ENCODE data around the gene TLX3.
A peak's percentile ranks its signal among the peaks of the same experiment; 100 is the strongest.
"Not testable (repeated sequence)": the region's sequence is repeated elsewhere in the genome, so short reads cannot be mapped to it uniquely, and the experiment has no call there.

The TLX3 gene

GRCh38 chr5:171308453-171309275 lies at the start of gene TLX3:
Gene TLX3, plus strand, starts transcription at chr5:171309248. Its CDS starts 118 bp downstream, at chr5:171309366.
- DNase-seq, result peak; percentile 5

DNA sequence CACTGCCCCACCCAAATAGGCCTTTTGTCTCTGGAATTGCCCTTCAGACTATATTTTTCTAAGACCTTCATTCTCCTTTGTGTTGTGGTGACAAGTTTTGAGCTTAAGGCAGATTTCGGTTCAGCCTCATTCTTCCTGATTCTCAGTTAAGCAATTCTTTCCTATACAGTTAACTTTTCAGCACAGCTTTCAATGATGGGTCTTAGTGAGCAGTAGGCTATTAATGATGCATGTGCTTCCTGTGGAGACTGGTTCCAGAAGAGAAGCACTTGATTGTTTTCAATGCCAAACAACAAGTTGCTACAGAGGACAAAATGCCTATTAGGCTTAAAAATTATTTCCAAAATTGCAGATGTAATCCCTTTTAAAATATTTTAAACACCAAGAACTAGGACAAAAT lies 47.7 kb upstream of the TLX3 start:
- no peak for DNase-seq

GRCh38 chr5:171261904-171262303 lies 47.1 kb upstream of the TLX3 start:
- DNase-seq, result no peak

DNA sequence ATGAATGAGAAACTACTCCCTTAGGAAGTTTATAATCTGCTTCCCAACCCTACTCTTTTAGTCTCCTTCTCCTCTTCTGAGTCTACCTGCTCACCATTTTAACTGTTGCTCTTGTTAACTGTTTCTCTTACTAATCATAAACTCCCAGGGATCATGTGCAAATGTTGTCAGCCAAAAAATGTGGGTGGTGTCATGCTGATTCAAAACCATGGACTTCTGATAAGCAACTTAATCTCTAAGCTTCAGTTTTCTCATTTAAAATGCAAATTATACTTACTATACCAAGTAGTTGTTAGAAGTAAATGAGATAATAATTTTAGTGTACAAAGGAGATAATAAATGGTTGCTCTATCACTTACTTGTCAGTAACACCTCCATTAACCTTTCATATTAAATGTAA lies 45.9 kb upstream of the TLX3 start:
- no peak for DNase-seq

DNA sequence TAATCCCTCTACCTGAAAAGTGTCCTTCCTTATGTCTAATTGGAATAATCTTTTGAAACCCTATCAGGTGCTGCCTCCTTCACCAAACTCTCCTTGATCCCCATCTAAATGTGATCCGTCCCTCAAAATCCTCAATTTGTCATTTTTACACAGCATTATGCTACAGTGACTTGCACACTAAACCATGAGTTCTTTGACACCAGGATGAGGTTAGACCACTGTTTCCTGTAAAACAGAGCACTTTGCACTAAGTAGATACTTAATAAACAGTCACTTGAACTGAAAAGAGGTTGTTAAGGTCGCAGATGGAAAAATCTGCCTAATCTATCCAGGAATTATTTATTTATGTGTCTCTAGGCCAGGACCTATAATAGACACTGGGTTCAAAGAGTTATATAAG lies 44.2 kb upstream of the TLX3 start:
- no peak for DNase-seq

- no peak for DNase-seq
These were observed 40.1 kb upstream of the TLX3 start for GRCh38 chr5:171268700-171269620.

- peak; percentile 17 for DNase-seq
These were observed 39.3 kb upstream of the TLX3 start for GRCh38 chr5:171269717-171270116.

DNA sequence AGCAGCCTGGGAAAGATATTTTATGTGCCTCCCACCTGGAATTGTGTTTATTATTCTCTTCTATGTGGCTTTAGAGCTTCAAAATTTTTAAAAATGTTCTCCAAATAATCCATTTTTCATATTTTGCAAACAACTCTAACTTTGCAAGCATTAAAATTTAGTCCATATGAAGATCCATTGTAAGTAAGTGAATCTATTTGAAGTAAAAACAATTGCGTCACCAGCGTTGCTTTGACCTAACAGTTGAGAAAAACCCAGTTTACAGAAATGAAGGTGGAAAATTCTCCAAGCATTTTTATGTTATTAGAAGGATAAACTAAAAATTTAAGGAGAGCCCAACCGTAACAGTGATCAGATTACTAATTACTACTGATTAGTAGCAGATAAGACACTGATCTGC lies 38.9 kb upstream of the TLX3 start:
- no peak for DNase-seq

- DNase-seq, result no peak
These were observed 37.2 kb upstream of the TLX3 start for GRCh38 chr5:171271798-171272197.

DNA sequence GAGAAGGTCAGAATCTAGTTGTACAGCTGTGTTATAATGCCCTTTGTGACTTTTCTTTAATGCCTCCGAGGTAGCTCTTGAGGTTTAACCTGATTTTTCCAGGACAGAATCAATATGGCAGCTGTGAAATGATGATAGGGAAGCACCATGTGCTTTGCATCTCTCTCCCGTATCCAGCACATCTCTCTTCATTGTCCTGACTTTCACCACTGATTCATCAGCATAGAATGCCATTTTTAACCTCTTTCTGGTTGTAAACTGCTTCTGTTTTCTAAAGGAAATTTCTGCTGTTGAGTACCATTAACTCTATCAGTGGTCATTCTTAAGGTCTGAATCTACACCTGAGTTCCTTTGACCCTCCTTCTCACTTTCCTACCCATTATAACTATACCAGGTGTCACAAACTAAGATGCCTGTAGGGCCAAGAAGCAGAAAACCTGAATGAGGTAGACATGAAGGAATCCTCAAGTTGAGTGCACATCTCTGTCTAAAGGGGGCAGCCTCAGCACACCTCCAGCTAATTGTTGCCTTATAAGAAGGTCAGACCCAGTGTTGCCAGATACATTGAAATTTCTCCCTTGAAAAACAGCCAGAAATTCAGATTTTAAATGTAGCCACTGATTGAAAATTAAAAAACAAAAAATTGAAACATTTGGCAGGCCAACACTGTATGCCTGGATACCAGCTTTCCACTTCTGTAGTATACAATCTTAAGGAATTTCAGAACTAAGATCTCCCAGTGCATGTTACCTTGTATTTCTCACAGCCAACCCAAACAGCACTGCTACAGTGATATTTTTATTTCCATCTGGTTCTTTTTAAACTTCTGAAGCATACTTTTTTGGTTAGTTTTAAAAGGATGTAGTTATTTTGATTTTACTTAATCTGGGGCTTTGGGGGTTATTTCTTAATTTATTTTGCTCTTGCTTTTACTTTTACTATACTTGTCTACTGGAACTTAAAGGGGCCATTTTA lies 35.8 kb upstream of the TLX3 start:
- peak; percentile 26 for DNase-seq

DNA sequence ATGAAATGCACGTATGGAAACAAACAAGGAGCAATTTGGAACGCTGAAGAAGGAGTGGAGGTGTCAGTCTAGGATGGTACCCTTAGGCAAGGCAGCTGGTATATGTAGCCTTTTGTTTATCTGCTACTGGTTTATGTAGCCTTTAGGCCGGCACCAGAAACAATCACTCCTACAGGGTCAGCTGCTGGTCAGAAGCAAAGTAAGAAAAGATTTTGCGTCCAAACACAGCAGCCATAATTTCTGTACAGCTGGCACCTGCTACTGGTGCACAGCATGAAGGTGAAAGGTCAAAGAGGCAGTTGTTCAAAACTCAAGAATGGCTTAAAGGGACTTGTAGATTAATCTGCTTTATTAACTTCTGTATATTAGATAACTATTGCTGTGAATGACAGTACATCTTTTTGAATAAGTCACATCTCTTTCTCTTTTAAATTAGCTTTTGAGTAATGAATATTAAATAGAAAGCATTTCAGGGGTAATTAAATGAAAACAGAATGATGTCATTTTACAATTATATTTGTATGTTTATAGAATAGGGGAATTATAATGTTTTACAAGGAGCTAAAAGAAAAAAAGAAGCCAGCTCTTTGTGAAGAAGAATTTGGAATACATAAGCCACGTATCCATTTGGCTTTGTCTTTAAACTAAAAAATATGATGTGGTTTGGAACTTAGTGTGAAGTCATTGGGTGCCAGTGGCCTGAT lies 33.1 kb upstream of the TLX3 start:
- no peak for DNase-seq

GRCh38 chr5:171283753-171284152 lies 25.3 kb upstream of the TLX3 start:
- DNase-seq, result no peak

DNA sequence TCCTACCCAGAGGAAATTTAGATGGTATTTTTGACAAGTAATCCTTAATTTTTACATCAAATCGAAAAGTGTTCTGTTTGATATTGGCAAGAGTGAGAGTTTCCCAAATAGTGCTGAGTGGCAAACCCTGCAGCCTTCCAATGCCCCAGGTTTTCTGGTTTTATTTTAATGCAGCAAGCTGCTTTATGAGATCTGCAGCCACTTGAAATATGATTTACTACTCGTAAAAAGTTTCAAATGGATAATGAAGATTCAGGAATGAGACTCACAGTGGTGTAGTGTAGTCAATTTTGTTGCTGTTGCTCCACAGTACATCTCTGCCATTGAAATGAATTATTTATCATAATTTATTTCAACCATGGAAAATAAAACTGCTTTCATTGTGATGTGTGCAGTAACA lies 23.6 kb upstream of the TLX3 start:
- DNase-seq, result no peak

- DNase-seq, result peak; percentile 22
These were observed 21.0 kb upstream of the TLX3 start for GRCh38 chr5:171288066-171288465.

DNA sequence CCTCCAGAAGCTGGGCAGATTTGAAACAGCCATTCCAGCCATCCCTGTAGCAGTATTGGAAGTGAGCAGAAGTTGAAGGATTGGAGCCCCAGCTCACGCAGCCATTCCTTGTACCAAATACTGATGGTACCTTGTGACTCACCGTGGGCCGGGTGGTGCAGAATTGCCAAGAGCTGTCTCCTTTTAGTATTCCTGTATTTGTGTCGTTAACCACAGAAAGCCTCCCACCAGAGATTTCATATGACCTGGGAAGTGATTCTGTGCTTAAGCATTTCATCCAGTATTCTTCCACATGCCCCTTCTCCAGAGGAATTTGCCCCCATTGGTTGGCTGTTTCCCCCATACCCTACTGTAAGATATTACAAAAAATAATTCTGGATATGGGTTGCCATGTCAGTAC lies 17.7 kb upstream of the TLX3 start:
- DNase-seq, result no peak

- no peak for DNase-seq
These were observed 13.7 kb upstream of the TLX3 start for GRCh38 chr5:171295299-171295698.

GRCh38 chr5:171295801-171296200 lies 13.2 kb upstream of the TLX3 start:
- DNase-seq, result no peak

GRCh38 chr5:171297941-171298340 lies 11.1 kb upstream of the TLX3 start:
- DNase-seq, result not testable (repeated sequence)

- DNase-seq, result no peak
These were observed 9.8 kb upstream of the TLX3 start for GRCh38 chr5:171299228-171299627.

GRCh38 chr5:171299851-171300250 lies 9.2 kb upstream of the TLX3 start:
- DNase-seq, result no peak

DNA sequence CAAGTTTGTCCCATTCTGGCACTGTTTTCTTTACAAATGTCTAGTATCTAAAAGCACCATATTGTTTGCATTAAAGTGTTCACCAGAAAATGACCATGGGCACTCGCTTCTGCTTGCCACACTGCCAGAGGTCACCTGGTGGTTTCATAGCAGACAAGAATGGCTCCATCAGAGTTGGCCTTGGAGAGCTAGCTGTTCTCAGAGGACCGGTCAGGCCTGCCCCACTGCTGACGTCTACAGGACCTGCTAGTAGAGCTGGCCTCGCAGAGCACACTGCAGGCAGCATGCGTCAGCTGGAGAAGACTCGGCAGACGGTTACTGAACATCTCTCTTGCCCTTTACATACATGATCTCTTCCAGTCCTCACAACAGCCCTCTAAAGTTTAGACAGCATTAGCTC lies 8.7 kb upstream of the TLX3 start:
- DNase-seq, result no peak

- DNase-seq, result no peak
These were observed 2.9 kb upstream of the TLX3 start for GRCh38 chr5:171306166-171306565.
